Measurements from ENCODE around the gene RALGPS2.
"Not testable (repeated sequence)": the region's sequence is repeated elsewhere in the genome, so short reads cannot be mapped to it uniquely, and the experiment has no call there.

Gene RALGPS2

DNA sequence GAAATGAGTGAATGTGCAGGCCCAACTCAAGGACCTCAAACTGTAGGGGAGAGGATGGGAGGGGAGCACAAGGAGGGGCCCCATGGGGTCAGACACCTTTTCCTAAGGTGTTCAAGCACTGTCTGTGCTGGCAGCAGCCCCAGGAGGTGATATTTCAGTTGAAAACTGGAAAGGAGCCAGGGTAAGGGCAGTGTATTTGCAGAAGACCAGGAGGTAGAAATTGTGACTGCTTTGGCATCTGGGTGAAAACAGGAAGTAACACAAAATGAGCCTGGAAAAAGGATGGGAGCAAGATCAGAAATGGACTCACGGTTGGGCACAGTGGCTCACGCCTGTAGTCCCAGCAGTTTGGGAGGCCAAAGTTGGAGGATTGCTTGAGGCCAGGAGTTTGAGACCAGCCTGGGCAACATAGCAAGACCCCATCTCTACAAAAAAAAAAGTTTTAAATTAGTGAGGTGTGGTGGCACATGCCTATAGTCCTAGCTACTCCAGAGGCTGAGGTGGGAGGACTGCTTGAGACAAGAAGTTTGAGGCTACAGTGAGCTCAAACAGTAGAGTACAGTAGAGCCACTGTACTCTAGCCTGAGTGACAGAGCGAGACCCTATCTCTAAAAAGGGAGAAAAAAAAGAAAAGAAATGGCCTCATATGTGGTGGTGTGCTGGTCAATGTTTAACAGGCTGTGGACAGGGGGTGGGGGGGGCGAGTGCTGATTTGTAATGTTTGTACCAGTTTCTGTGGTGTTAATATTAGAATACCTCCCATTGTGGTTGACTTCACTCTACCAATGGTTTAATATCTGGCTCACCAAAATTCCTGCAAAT, 222.0 kb downstream of the RALGPS2 start:
- DNase-seq: no peak

DNA sequence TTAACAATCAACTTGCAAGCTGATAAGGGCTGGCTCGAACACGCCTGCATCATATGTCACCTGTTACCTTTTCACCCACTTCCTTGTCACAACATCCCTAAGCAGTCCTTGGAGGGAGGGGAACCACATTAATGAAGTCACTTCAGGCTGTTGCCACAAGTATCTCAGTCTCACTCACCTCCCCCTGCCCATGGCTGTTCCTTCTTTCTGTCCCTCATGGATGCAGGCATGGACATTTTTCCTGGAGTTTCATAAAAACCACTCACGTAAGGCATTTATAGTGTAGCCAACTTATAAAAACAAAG, 222.6 kb downstream of the RALGPS2 start:
- no peak for DNase-seq

DNA sequence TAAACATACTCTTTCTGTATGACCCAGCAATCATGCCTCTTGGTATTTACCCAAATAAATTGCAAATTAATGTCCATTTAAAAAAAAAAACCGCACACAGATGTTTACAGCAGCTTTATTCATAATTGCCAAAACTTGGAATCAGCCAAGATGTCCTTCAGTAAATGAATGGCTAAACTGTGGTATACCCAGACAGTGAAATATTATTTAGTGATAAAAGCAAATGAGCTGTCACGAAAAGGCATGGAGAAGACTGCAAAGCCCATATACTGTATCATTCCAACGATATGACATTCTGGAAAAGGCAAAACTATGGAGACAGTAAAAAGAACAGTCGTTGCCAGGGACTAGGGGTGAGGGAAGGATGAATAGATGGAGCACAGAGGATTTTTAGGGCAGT, 223.6 kb downstream of the RALGPS2 start:
- DNase-seq: no peak

DNA sequence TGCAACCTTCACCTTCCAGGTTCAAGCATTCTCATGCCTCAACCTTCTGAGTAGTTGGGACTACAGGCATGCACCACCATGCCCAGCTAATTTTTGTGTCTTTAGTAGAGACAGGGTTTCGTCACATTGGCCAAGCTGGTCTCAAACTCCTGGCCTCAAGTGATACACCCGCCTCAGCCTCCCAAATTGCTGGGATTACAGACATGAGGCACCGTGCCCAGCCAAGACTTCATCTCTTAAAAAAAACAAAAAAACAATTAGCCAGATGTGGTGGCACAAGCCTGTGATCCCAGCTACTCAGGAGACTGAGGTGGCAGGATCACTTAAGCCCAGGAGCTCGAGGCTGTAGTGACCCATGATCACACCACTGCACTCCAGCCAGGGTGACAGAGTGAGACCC, 224.8 kb downstream of the RALGPS2 start:
- not testable (repeated sequence) for DNase-seq

DNA sequence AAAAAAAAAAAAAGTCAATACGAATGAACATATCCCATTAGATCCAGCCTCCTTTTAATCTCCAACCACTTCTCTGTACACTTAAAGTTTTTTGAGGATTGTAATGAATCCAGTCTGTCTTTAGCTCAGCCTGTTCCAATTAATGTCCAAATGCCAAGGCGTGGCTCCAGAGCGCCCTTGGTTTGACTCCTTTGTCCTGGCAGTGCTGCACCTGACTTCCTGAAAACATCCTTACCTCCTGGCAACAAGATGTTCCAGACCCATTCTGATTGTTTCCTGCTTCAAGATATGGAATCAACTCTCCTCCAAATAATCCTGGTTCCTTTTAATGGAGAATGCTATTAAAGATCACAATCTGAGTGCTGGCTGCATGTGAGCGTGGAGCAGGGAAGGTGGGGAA, 226.6 kb downstream of the RALGPS2 start:
- no peak for DNase-seq

DNA sequence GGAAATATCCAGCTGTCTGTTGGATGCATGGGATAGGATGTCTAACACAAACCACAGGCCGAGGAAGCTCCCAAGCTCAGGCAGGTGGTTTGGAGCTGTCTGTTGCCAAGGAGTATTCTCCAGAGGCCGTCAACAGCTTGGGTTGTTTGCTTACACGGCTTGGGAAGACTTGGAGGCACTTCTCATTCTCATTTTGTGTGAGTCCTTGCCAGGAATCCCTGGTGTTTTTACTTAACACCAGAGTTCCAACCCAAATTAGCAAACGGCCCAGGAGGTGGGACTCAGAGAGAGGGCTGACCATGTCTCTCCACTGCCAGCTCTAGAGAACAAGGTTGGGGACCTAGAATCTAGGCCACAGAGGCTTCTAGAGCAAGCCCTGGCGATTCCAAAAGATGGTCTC, 228.0 kb downstream of the RALGPS2 start:
- no peak for DNase-seq

DNA sequence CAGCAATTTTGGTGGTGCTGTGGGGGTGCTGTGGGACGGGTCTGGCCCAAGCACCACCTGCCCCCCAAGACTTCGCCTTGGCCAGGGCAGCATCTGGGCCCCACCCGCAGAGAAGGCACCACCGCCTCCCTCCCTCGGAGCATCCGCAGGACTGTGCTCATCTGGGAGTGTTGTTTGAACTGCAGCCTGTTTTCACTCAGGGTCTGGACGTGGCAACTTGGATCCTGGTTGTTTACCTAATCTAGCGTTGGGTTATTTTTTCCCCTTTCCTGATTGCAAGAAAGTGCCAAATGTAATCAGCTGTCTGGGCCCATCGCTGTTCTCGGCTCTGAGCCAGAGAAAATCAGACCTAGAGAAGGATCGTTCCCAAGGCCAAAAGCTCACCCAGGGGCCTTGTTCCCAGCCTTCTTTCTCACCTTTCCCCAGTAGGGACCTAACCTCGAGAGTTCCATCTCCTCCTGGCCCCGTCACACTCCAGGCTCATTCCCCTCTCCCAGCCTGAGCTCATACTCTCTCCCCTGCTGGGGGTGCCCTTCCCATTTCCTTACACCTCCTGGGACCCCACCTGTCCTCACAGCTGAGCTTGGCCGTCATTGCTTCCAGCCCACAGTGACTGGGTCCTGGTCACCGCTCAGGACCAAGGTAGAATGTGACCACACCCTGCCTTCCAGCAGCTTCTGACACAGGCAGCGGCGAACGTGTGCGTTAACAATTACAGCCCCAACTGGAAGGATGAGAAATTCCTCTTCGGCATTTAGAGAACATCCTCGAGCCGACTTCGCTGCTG, 228.7 kb downstream of the RALGPS2 start:
- DNase-seq: no peak

DNA sequence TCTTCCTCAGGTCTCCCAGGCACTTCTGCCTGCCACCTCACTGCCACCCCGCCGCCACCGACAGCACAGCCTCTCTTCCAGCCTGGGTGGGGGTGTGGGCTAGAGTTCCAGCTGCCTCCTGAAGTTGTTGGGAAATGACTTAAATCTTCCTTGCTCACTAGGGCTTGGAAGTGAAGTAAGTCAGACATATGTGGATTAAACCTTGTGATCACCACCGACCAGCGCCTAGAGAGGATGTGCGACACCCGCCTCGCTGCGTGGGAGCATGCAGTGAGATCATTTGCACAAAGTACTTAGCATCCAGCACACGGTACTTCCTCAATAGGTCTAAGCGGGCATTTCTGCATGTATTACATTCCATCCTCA, 229.3 kb downstream of the RALGPS2 start:
- no peak for DNase-seq

DNA sequence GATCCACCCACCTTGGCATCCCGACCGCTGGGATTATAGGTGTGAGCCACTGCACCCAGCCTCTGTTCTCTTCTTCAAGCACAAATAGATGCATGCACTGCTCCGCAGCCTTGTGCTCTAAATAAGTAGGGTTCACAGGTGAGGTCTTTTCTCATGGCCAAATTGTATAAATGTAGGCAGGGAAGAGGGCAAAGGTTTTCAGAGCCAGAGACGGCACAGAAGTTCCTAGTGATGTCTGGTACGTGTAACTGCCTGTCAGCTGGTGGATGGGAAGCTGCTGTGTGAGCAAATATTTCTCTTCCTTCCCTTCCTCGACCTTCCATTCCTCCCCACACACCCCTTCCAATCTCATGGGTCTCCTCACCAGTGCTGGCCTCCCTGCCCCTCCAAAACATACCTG, 229.9 kb downstream of the RALGPS2 start:
- DNase-seq: no peak

DNA sequence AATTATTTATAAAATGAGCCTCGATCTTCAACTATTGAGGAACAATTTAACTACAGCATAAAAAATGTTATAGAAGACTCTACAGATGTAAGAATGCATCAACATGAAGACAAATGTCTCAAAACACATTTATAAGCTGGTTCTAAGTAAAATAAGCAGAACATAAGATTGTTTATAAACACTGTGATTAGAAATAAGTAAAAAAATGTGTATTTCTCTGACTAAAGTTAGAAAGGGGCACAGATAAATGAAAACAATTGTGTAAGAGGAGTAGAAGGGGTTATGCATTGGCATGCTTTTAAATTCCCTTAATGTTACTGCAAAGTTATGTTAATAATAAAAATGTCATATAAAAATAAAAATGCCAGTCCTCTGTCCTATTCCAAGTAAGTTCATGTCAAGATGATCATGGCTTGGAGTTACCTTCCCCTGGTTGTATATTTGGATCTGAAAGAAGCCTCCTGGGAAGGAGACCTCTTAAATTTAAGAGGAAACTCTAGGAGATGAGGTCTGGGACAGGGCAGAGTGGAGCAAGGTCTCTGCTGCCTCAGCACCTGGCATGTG, 230.4 kb downstream of the RALGPS2 start:
- DNase-seq: no peak

DNA sequence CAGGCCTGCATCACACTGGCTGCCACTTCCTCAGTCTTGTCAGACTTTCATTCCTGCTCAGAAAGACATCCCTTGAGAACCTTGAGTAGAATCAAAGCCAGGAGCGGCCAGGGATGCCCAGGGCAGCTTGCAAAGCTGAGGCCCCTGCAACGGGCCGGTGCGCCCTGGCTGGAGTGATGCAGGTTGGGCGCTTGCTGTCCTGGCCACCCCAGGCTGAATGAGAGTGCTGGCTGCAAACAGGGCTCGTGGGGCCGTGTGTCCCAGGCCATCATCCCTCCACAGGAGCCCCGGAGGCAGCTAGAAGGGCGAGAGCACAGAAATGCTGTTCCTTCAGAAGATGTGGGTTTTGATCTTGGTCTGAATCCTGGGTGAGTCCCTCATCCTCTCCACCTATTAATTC, 233.4 kb downstream of the RALGPS2 start:
- DNase-seq: no peak

DNA sequence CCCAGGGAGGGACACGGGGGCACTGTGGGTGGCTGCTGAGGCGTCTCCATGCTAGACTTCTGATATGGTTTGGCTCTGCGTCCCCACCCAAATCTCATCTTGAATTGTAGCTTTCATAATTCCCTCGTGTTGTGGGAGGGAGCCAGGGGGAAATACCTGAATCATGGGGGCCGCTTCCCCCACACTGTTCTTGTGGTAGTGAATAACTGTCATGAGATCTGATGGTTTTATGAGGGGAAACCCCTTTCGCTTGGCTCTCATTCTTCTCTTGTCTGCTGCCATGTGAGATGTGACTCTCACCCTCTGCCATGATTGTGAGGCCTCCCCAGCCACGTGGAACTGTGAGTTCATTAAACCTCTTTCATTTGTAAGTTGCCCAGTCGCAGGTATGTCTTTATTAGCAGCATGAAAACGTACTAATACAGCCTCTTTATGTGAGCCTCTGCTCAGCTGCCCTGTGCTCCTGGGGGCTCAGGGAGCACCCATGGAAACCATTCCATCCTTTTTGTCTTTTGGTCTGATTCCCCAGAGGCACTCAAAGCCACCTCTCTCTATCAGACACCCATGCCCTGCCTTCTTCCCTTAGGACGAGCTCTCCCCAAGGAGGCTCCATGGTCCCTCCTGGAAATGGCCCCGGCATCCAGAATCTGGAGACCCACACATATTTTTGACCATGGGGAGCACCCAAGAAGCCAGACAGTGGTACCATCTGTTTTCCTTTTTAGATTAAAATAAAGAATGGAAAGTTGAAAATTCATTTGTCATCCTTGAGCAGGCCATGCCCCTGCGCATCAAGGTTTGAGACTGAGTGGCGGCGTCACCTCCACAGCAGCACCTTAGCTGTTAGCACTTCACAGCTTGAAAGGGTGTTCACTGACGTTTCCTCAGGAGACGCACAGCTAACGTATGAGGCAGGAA, 234.8 kb downstream of the RALGPS2 start:
- no peak for DNase-seq

DNA sequence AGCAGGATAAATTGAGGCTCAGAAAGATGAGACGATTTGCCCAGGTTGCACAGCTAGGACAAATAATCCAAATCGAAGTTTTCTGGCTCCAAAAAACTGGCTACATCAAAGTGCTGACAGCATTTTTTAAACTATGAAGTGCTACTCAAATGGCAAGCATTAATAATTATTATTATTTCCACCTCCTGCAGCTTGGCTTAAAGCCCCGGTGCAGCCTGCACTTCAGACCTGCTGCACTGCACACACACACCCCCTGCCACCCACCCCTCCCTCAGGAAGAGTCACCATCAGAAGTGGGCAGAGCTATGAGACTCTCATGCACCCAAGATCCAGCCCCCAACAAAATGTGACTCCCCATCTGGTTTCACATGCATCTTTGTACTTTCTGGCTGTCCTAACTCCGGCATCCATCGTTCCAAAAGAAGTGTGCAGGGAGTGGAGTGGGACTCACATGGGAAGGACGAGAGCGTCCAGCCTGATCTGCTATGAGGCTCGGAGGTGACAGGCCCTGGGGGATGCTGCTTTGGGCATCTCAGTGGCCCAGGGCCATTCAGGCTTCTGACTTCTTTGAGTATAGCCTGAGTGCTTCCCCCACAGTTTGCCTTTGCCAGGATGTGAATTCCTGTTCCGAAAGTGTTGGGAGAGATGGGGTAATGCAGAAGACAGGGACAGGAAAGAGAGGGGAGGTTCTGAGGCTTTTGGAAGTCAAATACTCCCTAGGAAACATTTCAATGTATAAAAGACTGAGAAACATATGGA, 235.6 kb downstream of the RALGPS2 start:
- no peak for DNase-seq

DNA sequence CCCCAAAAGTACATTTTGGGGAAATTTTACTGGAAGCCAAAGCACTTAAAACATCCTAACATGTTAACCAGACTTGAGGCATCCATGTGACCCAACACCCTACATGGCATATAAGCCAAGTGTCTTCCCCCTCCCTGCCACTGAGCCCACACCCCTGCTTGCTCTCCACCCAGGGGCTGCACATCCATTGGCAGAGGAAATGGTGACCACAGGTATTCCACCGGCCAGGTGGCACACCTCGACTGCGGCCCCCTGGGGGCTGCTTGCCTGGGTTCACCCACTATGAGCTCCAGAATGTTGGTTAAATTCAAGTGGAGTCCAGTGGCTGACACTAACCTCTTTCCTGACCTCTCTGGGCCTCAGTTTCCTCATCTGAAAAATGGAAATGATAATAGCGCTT, 236.3 kb downstream of the RALGPS2 start:
- no peak for DNase-seq

DNA sequence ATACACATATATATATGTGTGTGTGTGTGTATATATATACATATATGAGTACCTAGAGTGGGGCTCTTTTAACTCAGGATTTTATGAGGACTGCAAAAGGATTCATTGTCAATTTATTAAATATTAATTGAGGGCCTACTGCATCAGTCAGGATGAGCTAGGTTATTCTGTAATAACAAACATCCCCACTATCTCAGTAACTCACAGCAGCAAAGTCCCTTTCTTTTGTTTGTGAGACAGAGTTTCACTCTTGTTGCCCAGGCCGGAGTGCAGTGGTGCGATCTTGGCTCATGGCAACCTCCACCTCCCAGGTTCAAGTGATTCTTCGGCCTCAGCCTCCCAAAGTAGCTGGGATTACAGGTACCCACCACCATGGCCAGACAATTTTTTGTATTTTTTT, 236.8 kb downstream of the RALGPS2 start:
- no peak for DNase-seq

DNA sequence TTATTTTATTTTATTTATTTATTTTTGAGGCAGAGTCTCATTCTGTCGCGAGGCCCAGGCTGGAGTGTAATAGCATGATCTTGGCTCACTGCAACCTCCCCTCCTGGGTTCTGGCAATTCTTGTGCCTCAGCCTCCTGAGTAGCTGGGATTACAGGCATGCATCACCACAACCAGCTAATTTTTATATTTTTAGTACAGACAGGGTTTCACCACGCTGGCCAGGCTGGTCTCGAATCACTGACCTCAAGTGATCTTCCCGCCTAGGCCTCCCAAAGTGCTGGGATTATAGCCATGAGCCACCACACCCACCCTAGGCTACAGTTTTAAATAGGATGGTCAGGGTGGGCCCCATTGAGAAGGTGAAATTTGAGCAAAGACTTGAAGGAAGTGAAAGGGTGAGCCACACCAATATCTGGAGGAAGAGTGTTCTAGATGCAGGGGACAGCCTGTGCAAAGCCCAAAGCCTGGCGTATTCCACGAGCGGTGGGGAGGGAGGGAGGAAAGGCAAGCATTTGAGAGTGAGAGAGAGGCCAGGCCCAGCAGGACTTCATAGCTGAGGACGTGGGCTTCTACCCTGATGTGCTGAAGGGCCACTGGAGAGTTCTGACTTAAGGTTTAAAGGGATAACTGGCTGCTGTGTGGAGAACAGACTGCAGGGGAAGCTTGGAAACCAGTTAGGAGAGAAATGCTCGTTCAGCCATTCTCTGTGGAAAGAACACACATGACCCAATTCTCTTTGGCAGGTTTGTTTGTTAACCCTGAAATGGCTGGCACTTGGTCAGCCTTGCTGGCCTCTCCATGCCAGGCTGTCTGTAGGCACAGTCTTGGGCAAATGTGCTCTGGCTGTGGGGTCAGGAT, 238.0 kb downstream of the RALGPS2 start:
- DNase-seq: no peak

DNA sequence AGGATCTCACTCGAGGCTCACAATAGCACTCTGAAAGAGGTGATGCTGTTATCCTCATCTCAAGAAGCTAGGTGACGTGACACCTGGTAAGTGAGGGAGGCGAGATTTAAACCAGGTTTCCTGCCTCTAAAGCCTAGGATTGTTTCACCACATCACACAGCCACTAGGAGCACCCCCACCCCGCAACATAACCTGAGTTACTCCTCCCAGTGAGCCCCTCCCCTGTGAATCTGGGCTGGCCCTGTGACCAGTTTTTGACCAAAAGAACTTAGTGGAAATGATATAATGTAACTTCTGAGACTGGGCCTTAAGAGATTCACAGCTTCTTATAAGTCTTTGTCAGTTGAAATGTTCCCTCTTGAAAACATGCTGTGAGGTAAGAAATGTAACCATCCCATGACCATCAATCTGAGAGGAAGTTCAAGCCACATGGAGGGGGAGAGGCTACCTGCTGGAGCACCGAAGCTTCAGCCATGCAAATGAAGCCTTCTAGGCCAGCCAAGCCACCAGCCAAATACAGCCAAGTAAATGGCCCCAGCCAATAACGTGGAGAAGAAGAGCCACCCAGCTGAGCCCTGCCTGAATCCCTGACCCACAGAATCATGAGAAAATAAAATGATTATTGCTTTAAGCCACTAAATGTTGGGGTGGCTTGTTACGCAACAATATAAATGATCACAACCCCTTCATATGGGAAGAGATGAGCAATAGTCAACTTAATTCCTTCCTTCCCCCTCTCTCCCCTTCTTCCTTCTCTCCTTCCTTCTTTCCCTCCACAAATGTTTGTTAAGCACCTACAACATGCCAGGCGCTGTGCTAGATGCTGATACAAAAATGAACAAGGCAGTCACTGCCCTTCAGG, 239.7 kb downstream of the RALGPS2 start:
- no peak for DNase-seq

DNA sequence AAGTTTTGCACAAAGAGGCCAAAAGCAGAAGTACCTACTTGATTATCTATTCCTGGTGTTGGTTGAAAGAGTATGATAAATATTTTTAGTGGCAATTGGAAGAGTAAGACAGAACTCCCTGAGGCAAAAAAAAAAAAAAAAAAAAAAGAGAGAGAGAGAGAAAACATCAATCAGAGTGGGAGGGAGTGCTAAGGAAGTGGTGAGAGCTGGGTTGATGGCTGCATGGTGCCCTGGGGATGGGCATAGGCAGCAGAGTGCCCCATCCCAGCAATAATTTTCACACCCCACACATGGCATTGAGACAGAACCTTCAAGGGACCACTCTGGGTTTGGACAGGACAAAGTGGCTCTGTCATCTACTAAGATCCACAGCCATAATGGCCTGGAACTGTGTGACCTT, 241.3 kb downstream of the RALGPS2 start:
- no peak for DNase-seq

DNA sequence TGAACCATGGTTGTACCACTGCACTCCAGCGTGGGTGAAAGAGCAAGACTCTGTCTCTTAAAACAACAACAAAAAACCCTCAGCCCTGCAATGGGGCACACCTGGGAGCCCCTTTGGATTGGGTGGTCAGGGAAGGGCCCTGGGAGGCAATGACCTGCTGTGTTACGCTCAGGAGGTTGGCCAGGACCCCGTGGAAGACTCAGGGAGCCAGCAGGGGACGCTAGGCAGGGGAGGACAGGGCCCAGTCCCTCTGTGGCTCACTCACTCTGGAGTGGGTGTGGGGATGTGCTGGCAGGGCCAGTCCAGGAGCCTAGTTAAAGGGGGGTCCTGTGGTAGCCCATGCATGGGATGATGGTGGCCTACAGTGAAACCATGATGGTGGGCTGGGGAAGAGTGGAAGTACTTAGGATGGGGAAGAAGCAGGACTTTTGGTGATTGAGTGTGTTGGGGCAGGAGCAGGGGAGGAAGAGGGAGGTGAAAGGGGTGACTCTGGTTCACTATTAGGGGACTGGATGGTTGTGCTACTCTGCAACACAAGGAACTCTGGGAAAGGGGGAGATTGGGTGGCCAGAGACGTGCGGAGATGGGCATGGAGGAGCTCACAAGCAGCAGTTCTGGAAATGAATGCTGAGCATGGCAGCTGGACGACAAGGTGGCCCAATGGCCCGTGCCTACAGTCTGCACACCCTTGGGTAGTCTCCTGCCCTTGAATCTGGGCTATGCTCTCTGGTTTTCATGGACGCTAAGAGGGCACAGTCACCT, 244.4 kb downstream of the RALGPS2 start:
- DNase-seq: no peak

DNA sequence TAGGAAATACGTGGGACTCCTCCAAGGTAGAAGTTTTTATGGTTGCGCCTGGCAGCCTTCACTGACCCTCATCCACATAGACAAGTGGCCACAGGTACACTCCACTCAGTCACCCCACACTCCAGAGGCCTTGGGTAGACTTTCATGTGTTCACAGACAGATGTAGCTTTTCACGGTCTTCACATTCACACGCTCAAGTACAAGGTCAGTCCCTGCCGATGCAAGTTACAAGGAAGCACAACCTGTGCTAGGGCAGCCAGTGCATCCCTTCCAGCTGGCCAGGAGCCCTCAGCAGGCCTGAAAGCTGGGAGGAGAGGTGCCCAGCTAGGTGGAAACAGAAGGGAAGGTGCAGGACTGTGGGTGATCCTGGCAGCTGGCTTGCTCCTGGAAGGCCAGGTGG, 245.1 kb downstream of the RALGPS2 start:
- no peak for DNase-seq

Data from stimulated activated naive CD4-positive, alpha-beta T cell treated with Interleukin-2 at 50 U/mL for 16 hours (primary cell).